ENCODE measurements around the gene OR8D2. TPM values are rescaled to one million over a fixed set of nuclear protein-coding genes. Genes with fewer than 3 reads are reported as not detected.

Gene OR8D2
- total and polyA plus RNA-seq, 2 of the 13 experiments (the other 11 are each of a cell fraction or from before 2014, with no cell fraction given) = not detected

DNA sequence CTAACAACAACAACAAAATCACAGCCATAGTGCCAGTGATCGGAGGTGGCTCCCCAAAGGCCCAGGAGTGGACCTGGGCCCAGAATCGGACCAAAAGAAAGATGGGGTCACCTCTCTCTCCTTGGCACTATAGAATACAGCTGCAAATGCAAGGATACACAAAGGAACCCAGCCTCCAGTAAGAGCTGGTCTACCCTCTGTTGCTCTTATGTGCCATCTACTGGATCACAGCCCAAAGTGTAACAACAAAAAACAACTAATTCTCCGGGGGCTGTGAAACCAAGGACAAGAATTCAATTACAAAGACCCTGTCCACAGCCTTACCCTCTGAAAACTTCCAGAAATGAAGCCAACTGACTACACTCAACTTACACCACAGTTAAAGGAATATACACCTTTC lies 42.2 kb downstream of the OR8D2 start (continued):
- TF ChIP-seq ZBTB1 (CRISPR knock-in tag; IDR thresholded peaks at IDR 0.05; ENCODE audit: borderline replicate concordance) (no peak), CHD2 (IDR thresholded peaks at IDR 0.05; ENCODE audit: low read depth, low read length) (no peak), FOXA1 (IDR thresholded peaks at IDR 0.05) (no peak), FOXA1 (CRISPR knock-in tag; IDR thresholded peaks at IDR 0.05) (no peak), NONO (IDR thresholded peaks at IDR 0.05) (no peak), NONO (CRISPR knock-in tag; conservative IDR thresholded peaks at IDR 0.05) (no peak)
- TF ChIP-seq, protein P1, sequence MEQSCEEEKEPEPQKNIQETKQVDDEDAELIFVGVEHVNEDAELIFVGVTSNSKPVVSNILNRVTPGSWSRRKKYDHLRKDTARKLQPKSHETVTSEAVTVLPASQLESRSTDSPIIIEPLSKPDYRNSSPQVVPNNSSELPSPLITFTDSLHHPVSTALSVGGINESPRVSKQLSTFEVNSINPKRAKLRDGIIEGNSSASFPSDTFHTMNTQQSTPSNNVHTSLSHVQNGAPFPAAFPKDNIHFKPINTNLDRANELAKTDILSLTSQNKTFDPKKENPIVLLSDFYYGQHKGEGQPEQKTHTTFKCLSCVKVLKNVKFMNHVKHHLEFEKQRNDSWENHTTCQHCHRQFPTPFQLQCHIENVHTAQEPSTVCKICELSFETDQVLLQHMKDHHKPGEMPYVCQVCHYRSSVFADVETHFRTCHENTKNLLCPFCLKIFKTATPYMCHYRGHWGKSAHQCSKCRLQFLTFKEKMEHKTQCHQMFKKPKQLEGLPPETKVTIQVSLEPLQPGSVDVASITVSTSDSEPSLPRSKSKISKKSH (CRISPR knock-in tag; IDR thresholded peaks at IDR 0.05; ENCODE audit: borderline replicate concordance) = no peak
- TF ChIP-seq, protein P2, sequence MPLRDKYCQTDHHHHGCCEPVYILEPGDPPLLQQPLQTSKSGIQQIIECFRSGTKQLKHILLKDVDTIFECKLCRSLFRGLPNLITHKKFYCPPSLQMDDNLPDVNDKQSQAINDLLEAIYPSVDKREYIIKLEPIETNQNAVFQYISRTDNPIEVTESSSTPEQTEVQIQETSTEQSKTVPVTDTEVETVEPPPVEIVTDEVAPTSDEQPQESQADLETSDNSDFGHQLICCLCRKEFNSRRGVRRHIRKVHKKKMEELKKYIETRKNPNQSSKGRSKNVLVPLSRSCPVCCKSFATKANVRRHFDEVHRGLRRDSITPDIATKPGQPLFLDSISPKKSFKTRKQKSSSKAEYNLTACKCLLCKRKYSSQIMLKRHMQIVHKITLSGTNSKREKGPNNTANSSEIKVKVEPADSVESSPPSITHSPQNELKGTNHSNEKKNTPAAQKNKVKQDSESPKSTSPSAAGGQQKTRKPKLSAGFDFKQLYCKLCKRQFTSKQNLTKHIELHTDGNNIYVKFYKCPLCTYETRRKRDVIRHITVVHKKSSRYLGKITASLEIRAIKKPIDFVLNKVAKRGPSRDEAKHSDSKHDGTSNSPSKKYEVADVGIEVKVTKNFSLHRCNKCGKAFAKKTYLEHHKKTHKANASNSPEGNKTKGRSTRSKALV (CRISPR knock-in tag; IDR thresholded peaks at IDR 0.05) = no peak
- TF ChIP-seq, protein P3, sequence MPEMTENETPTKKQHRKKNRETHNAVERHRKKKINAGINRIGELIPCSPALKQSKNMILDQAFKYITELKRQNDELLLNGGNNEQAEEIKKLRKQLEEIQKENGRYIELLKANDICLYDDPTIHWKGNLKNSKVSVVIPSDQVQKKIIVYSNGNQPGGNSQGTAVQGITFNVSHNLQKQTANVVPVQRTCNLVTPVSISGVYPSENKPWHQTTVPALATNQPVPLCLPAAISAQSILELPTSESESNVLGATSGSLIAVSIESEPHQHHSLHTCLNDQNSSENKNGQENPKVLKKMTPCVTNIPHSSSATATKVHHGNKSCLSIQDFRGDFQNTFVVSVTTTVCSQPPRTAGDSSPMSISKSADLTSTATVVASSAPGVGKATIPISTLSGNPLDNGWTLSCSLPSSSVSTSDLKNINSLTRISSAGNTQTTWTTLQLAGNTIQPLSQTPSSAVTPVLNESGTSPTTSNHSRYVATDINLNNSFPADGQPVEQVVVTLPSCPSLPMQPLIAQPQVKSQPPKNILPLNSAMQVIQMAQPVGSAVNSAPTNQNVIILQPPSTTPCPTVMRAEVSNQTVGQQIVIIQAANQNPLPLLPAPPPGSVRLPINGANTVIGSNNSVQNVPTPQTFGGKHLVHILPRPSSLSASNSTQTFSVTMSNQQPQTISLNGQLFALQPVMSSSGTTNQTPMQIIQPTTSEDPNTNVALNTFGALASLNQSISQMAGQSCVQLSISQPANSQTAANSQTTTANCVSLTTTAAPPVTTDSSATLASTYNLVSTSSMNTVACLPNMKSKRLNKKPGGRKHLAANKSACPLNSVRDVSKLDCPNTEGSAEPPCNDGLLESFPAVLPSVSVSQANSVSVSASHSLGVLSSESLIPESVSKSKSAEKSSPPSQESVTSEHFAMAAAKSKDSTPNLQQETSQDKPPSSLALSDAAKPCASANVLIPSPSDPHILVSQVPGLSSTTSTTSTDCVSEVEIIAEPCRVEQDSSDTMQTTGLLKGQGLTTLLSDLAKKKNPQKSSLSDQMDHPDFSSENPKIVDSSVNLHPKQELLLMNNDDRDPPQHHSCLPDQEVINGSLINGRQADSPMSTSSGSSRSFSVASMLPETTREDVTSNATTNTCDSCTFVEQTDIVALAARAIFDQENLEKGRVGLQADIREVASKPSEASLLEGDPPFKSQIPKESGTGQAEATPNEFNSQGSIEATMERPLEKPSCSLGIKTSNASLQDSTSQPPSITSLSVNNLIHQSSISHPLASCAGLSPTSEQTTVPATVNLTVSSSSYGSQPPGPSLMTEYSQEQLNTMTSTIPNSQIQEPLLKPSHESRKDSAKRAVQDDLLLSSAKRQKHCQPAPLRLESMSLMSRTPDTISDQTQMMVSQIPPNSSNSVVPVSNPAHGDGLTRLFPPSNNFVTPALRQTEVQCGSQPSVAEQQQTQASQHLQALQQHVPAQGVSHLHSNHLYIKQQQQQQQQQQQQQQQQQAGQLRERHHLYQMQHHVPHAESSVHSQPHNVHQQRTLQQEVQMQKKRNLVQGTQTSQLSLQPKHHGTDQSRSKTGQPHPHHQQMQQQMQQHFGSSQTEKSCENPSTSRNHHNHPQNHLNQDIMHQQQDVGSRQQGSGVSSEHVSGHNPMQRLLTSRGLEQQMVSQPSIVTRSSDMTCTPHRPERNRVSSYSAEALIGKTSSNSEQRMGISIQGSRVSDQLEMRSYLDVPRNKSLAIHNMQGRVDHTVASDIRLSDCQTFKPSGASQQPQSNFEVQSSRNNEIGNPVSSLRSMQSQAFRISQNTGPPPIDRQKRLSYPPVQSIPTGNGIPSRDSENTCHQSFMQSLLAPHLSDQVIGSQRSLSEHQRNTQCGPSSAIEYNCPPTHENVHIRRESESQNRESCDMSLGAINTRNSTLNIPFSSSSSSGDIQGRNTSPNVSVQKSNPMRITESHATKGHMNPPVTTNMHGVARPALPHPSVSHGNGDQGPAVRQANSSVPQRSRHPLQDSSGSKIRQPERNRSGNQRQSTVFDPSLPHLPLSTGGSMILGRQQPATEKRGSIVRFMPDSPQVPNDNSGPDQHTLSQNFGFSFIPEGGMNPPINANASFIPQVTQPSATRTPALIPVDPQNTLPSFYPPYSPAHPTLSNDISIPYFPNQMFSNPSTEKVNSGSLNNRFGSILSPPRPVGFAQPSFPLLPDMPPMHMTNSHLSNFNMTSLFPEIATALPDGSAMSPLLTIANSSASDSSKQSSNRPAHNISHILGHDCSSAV (CRISPR knock-in tag; IDR thresholded peaks at IDR 0.05; ENCODE audit: borderline replicate concordance) = no peak
